ENCODE measurements around the gene MBD4.

- TF ChIP-seq CTCF (IDR thresholded peaks at IDR 0.05) = no peak
- no peak for TF ChIP-seq POLR2A (IDR thresholded peaks at IDR 0.05)
Measured at GRCh38 chr3:129425619-129426018, 14.1 kb downstream of the MBD4 start.
